GM18858 (cell line): ENCODE measurements around the gene PAX7.

ENCODE experiments used
- ATAC-seq: cut with Tn5 transposase; IDR thresholded peaks from one replicate; pipeline ENCODE4 v1.9.1; 2021; ENCODE audit not compliant: unreplicated experiment

Gene PAX7

GRCh38 chr1:18640228-18641004 is 9.8 kb downstream of the PAX7 start:
- no peak for ATAC-seq

GRCh38 chr1:18641005-18641941 is 10.6 kb downstream of the PAX7 start:
- no peak for ATAC-seq

GRCh38 chr1:18642278-18643095 is 11.8 kb downstream of the PAX7 start:
- ATAC-seq: no peak

- ATAC-seq: no peak
Measured at GRCh38 chr1:18643154-18644012, 12.7 kb downstream of the PAX7 start.

GRCh38 chr1:18644013-18644399 is 13.4 kb downstream of the PAX7 start:
- no peak for ATAC-seq

- no peak for ATAC-seq
Measured at GRCh38 chr1:18644446-18644845, 13.8 kb downstream of the PAX7 start.

GRCh38 chr1:18644973-18645746 is 14.5 kb downstream of the PAX7 start:
- ATAC-seq: no peak

- no peak for ATAC-seq
Measured at GRCh38 chr1:18645747-18646090, 15.1 kb downstream of the PAX7 start.

GRCh38 chr1:18646091-18646785 is 15.6 kb downstream of the PAX7 start:
- no peak for ATAC-seq

- ATAC-seq: no peak
Measured at GRCh38 chr1:18646786-18647410, 16.3 kb downstream of the PAX7 start.

GRCh38 chr1:18647681-18648214 is 17.1 kb downstream of the PAX7 start:
- ATAC-seq: no peak

GRCh38 chr1:18649693-18650370 is 19.2 kb downstream of the PAX7 start:
- no peak for ATAC-seq

GRCh38 chr1:18651713-18652112 is 21.1 kb downstream of the PAX7 start:
- no peak for ATAC-seq

GRCh38 chr1:18652791-18653190 is 22.1 kb downstream of the PAX7 start:
- ATAC-seq: no peak

GRCh38 chr1:18653367-18653766 is 22.7 kb downstream of the PAX7 start:
- ATAC-seq: no peak

- no peak for ATAC-seq
Measured at GRCh38 chr1:18653916-18654315, 23.3 kb downstream of the PAX7 start.

- ATAC-seq: no peak
Measured at GRCh38 chr1:18654599-18654998, 24.0 kb downstream of the PAX7 start.
